Middle frontal gyrus (tissue), 1 donor: ENCODE data around the gene DDX19B.
A peak's percentile ranks its signal among the peaks of the same experiment; 100 is the strongest.
"Not testable (repeated sequence)": the region's sequence is repeated elsewhere in the genome, so short reads cannot be mapped to it uniquely, and the experiment has no call there.

Experiments
- DNase-seq: peaks from one replicate; pipeline ENCODE4 v3.0.0-alpha.2; 2015; ENCODE audit warnings: low spot score; ENCODE audit errors: extremely low spot score

The DDX19B gene

DNA sequence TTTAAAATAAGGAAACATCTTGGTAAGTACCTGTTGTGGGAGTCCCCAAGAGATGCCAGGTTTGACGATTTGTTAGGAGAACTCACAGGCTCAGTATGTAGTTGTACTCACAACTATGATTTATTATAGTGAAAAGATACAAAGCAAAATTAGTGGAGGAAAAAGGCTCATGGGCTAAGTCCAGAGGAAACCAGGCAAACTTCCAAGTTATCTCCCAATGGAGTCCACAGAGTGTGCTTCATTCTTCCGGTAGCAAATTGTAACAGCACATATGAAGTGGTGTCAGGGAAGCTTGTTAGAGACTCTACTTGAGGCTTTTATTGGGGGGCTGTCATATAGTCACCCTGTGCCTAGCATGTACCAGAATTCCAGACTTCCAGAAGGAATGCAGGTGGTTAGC, 50.0 kb downstream of the DDX19B start:
- DNase-seq, result no peak

- DNase-seq, result no peak
These were observed 50.8 kb downstream of the DDX19B start for GRCh38 chr16:70349783-70350182.

DNA sequence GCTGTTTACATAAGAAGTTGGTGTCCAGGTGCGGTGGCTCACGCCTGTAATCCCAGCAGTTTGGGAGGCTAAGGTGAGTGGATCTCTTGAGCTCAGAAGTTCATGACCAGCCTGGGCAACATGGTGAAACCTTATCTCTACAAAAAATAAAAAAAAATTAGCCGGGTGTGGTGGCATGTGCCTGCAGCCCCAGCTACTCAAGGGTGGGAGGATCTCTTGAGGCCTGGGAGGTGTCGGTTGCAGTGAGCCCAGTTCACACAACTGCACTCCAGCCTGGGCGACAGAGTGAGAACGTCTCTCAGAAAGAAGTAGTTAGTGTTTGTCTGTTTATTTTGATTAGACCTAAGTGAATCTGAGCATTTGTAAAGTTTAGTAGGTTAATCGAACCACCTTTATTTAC, 60.6 kb downstream of the DDX19B start:
- DNase-seq, result no peak

- DNase-seq, result no peak
These were observed 65.4 kb downstream of the DDX19B start for GRCh38 chr16:70364399-70364798.

DNA sequence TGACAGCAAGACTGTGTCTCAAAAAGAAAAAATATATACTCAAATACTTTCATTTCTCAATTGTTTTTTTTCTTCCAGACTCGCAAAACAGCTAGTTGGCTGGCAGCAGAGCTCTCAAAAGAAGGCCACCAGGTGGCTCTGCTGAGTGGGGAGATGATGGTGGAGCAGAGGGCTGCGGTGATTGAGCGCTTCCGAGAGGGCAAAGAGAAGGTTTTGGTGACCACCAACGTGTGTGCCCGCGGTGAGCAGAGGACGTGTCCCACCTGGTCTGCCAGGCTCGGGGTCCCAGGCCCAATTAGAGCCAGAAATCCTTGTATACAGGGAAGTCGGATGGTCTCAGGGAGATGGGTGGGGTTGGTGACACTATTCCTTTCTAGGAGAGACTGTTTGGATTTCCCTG, 71.2 kb downstream of the DDX19B start:
- not testable (repeated sequence) for DNase-seq

DNA sequence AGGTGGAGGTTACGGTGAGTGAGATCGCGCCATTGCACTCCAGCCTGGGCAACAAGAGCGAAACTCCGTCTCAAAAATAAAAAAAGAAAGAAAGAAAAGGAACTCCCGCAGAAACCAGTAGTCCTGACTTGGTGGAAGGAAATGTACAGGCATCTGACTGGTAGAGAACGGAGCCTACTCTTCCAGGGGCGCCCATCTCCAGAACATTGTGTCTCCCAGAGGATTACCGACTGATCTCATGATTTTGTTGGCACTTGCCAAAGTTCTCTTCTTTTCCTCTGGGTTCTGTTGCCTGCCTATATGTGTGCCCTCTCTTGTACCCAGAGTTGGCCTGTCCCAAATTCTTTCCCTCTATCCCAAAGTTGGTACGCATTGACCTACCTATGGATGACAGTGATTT, 71.9 kb downstream of the DDX19B start:
- no peak for DNase-seq

GRCh38 chr16:70372921-70373728, 74.1 kb downstream of the DDX19B start:
- no peak for DNase-seq

DNA sequence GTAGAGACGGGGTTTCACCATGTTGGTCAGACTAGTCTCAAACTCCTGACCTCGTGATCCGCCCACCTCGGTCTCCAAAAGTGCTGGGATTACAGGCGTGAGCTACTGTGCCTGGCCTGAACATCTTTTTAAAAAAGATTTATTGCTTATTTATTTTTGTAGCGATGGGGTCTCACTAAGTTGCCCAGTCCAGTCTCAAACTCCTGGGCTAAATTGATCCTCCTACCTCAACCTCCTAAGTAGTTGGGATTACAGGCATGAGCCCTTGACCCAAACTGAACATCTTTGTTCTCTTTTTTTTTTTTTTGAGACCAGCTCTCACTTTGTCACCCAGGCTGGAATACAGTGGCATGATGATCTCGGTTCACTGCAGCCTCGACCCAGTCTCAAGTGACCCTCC, 75.2 kb downstream of the DDX19B start:
- no peak for DNase-seq

GRCh38 chr16:70375636-70376611, 76.9 kb downstream of the DDX19B start:
- DNase-seq, result peak; percentile 55

GRCh38 chr16:70377782-70378181, 78.8 kb downstream of the DDX19B start:
- DNase-seq, result no peak

DNA sequence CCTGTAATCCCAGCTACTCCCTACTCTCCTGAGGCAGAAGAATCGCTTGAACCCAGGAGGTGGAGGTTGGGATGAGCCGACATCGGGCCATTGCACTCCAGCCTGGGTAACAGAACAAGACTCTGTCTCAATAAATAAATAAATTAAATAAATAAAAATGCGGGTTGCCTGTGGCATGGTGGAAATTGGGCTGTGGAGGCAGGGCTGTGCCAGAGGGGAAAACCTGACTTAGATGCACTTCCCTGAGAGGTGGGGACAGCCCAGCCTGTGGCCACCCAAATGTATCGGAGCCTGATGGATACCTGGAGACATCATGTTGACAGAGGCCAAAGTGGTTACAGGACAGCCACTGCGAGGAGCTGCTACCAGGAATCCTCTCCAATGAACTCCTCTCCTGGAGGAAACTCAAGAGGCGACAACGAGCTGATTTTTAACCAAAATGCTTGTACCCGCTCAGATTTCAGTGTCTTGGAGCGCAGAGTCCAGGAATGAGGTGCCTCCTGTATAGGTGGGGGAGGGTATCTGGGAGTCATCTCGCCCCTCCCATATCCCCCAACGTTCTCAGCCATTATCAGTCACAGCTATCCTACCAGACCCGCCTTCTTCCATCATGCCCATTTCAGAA, 80.0 kb downstream of the DDX19B start:
- no peak for DNase-seq

- DNase-seq, result no peak
These were observed 81.4 kb downstream of the DDX19B start for GRCh38 chr16:70380248-70380918.

GRCh38 chr16:70380919-70381603, 82.1 kb downstream of the DDX19B start:
- DNase-seq, result peak; percentile 98

DNA sequence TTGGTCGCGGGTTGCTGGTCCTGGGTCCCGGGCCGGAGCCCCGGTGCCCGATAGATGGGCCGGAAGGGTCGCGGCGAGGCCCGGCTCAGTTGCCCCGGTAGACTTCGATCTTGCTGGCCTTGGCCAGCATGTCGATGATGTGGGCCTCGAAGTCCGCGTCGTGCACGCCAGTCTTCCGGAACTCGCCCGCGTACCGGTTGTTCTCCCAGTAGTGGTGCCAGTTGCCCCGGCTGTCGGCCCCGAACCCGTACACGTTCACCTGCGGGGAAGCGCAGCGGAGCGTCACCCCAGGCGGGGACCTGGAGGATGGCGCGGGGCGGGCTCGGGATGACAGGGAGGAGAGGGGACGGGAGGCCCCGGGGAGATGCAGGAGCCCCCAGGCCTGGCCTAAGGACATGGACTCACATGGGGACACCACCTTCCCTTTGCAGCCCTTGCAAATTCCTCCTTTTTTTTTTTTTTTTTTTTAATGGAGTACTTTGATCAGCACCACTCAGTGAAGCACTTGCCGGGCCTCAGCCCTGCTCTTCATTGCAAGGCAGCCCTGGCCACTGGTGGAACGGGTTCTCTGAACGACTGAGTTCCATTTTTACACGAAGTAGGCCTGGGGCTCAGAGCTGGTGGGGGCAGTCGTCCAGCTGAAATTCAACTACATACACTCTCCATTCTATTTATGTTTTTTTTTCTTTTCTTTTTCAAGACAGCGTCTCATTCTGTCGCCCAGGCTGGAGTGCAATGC, 82.8 kb downstream of the DDX19B start:
- DNase-seq, result no peak

DNA sequence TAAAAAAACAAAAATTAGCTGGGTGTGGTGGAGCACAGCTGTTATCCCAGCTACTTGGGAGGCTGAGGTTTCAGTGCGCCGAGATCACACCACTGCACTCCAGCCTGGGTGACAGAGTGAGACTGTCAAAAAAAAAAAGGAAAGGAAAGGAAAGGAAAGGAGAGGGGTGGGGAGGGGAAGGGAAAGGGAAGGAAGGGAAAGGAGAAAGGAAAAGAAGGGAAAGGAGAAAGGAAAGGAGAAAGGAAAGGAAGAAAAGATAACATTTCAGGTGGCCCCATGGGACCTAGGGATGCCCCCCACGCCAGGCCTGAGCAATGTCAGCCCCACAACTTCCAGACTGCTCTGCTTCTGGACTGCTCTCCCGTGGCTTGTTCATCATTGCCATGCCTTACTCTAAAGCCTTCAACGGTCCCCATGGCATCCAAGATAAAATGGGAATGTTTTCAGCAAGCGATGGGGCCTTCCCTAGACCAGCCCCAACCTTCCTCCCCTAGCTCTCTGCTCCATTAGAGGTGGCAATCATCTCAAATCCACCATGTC, 84.5 kb downstream of the DDX19B start:
- no peak for DNase-seq
